OCI-LY3 (cell line): ENCODE measurements around the gene TK2.

ENCODE experiments used
- EZH2phosphoT487 ChIP-seq: fragments of 200-600 bp; shearing (Covaris generic); IDR thresholded peaks from 2 replicates; pipeline ENCODE4 v1.6.1; 2018; ENCODE audit warnings: antibody characterized with exemption, mixed run types, low read depth
- TF ChIP-seq, protein P1 (sequence below): fragments of 200-600, 300-600 bp; sonication (generic); IDR thresholded peaks from 2 replicates; pipeline ENCODE4 v1.5.1; 2014; ENCODE audit warnings: antibody characterized with exemption, low read length, low read depth

DNA sequence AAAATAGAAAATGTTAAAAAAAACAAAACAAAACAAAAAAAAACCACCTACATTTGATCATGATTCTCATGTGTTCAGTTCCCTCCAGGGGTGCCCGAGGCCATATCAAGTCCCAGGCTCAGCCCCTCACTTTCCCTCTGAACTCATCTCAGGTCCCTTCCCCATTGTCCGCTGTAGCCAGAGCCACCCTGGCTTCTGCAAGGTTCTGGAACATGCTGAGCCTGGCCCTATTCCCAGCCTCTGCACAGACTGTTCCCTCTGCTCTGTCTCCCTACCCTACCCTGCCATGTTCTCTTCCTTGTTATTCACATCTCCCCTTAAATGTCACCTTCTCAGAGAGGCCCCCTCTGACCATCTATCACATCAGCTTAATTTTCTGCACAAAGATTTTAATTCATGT lies 46.9 kb downstream of the TK2 start:
- TF ChIP-seq, protein P1, sequence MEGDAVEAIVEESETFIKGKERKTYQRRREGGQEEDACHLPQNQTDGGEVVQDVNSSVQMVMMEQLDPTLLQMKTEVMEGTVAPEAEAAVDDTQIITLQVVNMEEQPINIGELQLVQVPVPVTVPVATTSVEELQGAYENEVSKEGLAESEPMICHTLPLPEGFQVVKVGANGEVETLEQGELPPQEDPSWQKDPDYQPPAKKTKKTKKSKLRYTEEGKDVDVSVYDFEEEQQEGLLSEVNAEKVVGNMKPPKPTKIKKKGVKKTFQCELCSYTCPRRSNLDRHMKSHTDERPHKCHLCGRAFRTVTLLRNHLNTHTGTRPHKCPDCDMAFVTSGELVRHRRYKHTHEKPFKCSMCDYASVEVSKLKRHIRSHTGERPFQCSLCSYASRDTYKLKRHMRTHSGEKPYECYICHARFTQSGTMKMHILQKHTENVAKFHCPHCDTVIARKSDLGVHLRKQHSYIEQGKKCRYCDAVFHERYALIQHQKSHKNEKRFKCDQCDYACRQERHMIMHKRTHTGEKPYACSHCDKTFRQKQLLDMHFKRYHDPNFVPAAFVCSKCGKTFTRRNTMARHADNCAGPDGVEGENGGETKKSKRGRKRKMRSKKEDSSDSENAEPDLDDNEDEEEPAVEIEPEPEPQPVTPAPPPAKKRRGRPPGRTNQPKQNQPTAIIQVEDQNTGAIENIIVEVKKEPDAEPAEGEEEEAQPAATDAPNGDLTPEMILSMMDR = no peak
- no peak for TF ChIP-seq EZH2phosphoT487
